H54 (cell line): ENCODE results near the gene PANK2.
"Not testable (repeated sequence)": the region's sequence is repeated elsewhere in the genome, so short reads cannot be mapped to it uniquely, and the experiment has no call there.

Experiments
- DNase-seq: peaks from one replicate; pipeline ENCODE4 v3.0.0; 2011; ENCODE audit warnings: low spot score, mixed read lengths; ENCODE audit not compliant: insufficient read length
- FAIRE-seq: peaks from 3 replicates; lab custom pipeline; 2011; peaks lifted over from hg19 to GRCh38; lab: Jason Lieb, UNC
- POLR2A ChIP-seq: IDR thresholded peaks from 2 replicates; pipeline ENCODE4 v1.6.1; 2011; ENCODE audit warnings: low read depth, mild to moderate bottlenecking, low read length

PANK2 gene

GRCh38 chr20:3901706-3902440, 12.7 kb downstream of the PANK2 start:
- DNase-seq (no peak), FAIRE-seq (no peak)
- no peak for TF ChIP-seq POLR2A

- DNase-seq (no peak), FAIRE-seq (no peak)
- TF ChIP-seq POLR2A: no peak
These were observed 13.3 kb downstream of the PANK2 start for GRCh38 chr20:3902446-3902845.

GRCh38 chr20:3904224-3904623, 15.0 kb downstream of the PANK2 start:
- FAIRE-seq (no peak), DNase-seq (no peak)
- TF ChIP-seq POLR2A: no peak

- no peak for FAIRE-seq
- DNase-seq: no peak
- TF ChIP-seq POLR2A: no peak
These were observed 15.7 kb downstream of the PANK2 start for GRCh38 chr20:3904857-3905256.

GRCh38 chr20:3906744-3907721, 17.8 kb downstream of the PANK2 start:
- not testable (repeated sequence) for DNase-seq, FAIRE-seq

- no peak for FAIRE-seq
- no peak for TF ChIP-seq POLR2A
- DNase-seq: no peak
These were observed 19.5 kb downstream of the PANK2 start for GRCh38 chr20:3908667-3909066.

GRCh38 chr20:3909952-3910366, 20.8 kb downstream of the PANK2 start:
- TF ChIP-seq POLR2A: no peak
- no peak for FAIRE-seq
- DNase-seq: no peak

GRCh38 chr20:3910853-3911252, 21.7 kb downstream of the PANK2 start:
- no peak for FAIRE-seq
- no peak for TF ChIP-seq POLR2A
- DNase-seq: no peak

GRCh38 chr20:3911956-3912355, 22.8 kb downstream of the PANK2 start:
- no peak for TF ChIP-seq POLR2A
- no peak for DNase-seq
- FAIRE-seq: no peak

- DNase-seq (no peak), FAIRE-seq (no peak)
- TF ChIP-seq POLR2A: no peak
These were observed 25.3 kb downstream of the PANK2 start for GRCh38 chr20:3914446-3914845.

GRCh38 chr20:3915691-3916090, 26.5 kb downstream of the PANK2 start:
- DNase-seq: no peak
- FAIRE-seq: no peak
- TF ChIP-seq POLR2A: no peak

GRCh38 chr20:3916364-3916763, 27.2 kb downstream of the PANK2 start:
- no peak for DNase-seq
- no peak for FAIRE-seq
- TF ChIP-seq POLR2A: no peak

- FAIRE-seq (no peak), DNase-seq (no peak)
- no peak for TF ChIP-seq POLR2A
These were observed 30.2 kb downstream of the PANK2 start for GRCh38 chr20:3919352-3919751.

- DNase-seq: no peak
- FAIRE-seq: no peak
- no peak for TF ChIP-seq POLR2A
These were observed 33.2 kb downstream of the PANK2 start for GRCh38 chr20:3922223-3922982.
